Kidney glomerular epithelial cell (primary cell): ENCODE data around the gene MMP11.

Source experiments
- DNase-seq: peaks from one replicate; lab custom pipeline; 2025; lab: John Stamatoyannopoulos, UW

MMP11 gene

GRCh38 chr22:23781511-23782183 is 9.0 kb downstream of the MMP11 start:
- DNase-seq: no peak

GRCh38 chr22:23782252-23782651 is 9.6 kb downstream of the MMP11 start:
- no peak for DNase-seq

GRCh38 chr22:23782703-23783102 is 10.1 kb downstream of the MMP11 start:
- no peak for DNase-seq

GRCh38 chr22:23783265-23784150 is 10.9 kb downstream of the MMP11 start:
- no peak for DNase-seq

- no peak for DNase-seq
Observed at GRCh38 chr22:23784215-23784732, 11.6 kb downstream of the MMP11 start.

GRCh38 chr22:23786261-23786710 is 13.6 kb downstream of the MMP11 start:
- DNase-seq: no peak

GRCh38 chr22:23786752-23787599 is 14.3 kb downstream of the MMP11 start, which contains the start of gene SMARCB1:
Gene SMARCB1, plus strand, starts transcription at chr22:23786966. Its CDS starts 204 bp downstream, at chr22:23787170.
- DNase-seq: peak; percentile 70

GRCh38 chr22:23787600-23787896 is 14.9 kb downstream of the MMP11 start:
- no peak for DNase-seq

- DNase-seq: no peak
Observed at GRCh38 chr22:23787910-23788309, 15.3 kb downstream of the MMP11 start.

- DNase-seq: no peak
Observed at GRCh38 chr22:23789121-23789520, 16.5 kb downstream of the MMP11 start.

- DNase-seq: no peak
Observed at GRCh38 chr22:23789638-23790037, 17.0 kb downstream of the MMP11 start.

GRCh38 chr22:23790819-23791737 is 18.4 kb downstream of the MMP11 start:
- no peak for DNase-seq

- no peak for DNase-seq
Observed at GRCh38 chr22:23791738-23792645, 19.3 kb downstream of the MMP11 start.

GRCh38 chr22:23793326-23793725 is 20.7 kb downstream of the MMP11 start:
- no peak for DNase-seq

GRCh38 chr22:23796461-23796860 is 23.8 kb downstream of the MMP11 start:
- DNase-seq: no peak

GRCh38 chr22:23800297-23801237 is 27.9 kb downstream of the MMP11 start:
- DNase-seq: no peak

- DNase-seq: no peak
Observed at GRCh38 chr22:23801238-23801821, 28.7 kb downstream of the MMP11 start.

- DNase-seq: no peak
Observed at GRCh38 chr22:23801886-23802377, 29.3 kb downstream of the MMP11 start.
